Spleen (tissue), 10 donors: ENCODE measurements around the gene FAR2. TPM values are rescaled to one million over a fixed set of nuclear protein-coding genes. Genes with fewer than 3 reads are reported as not detected.

ENCODE experiments used
- polyA plus RNA-seq, 3 donors: library from polyadenylated mRNA; stranded (reverse); fragments of 200-250 nt; gene quantifications; one replicate each; pipeline ENCODE4 v1.2.1, GENCODE V29; 2013
- total RNA-seq, 7 donors: library from RNA; depleted of rRNA in 3 of 7; stranded (reverse); fragments of >200 nt in 3 of 7; fragmentation: NEBNext Ultra II Directional in 4 of 7; extraction: Animal tissue kit (Norgen Biotek cat#: 25700) in 4 of 7; gene quantifications; one replicate each; pipeline versions ENCODE4 v1.1.0 to v1.2.1, GENCODE V29; 2016 to 2021
- donor health status: healthy with polysubstance abuse.
- donor health status: DM: no; HTN: no; CAD: no; lungs with moderate emphysema.
- donor health status: DM: no; HTN: no; CAD: no.
- donor health status: Bipolar disorder and iron deficiency.
- donor health status: healthy.
- donor health status: DM: no; HTN: no; CAD: no.
- donor health status: DM: yes; HTN: yes; CAD: no.

The FAR2 gene
- total and polyA plus RNA-seq, 10 donors: 2.9 to 51.8 (median 29.2) TPM

Other genes starting within 250 kb of the FAR2 start
- gene ERGIC2, start 231.9 kb downstream of the FAR2 start, total RNA-seq: 10 to 100 TPM; 47.5 to 65.2 (median 55.9) TPM
- gene ERGIC2, start 231.9 kb downstream of the FAR2 start, polyA plus RNA-seq: 10 to 100 TPM; 26.6 to 30.9 (median 30.5) TPM